Activated CD4-positive, alpha-beta T cell treated with anti-CD3 and anti-CD28 coated beads, Interleukin-2, amount 50 U/mL, for 1 hour (primary cell): ENCODE results near the gene ADAM10.

Source experiments
- DNase-seq: peaks from one replicate; pipeline ENCODE4 v3.0.0-alpha.2; 2020

ADAM10 gene

DNA sequence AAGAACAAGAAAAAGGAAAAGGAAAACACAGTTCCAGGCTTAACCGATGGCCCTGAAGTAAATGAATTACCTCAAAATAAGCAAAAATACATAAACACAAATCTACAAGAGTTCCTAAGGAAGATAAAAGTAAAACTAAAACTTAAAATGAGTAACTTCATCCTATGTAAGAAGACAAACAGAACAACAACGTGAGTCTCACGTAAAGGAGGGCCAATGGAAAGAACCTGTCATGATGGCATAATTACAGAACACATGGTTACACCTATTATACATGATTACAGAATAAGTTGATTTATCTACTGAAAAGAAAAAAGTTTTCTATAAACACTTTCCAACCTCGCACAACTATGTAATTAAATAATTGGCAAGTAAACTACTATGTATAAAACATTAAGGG lies 42.1 kb downstream of the ADAM10 start:
- no peak for DNase-seq

DNA sequence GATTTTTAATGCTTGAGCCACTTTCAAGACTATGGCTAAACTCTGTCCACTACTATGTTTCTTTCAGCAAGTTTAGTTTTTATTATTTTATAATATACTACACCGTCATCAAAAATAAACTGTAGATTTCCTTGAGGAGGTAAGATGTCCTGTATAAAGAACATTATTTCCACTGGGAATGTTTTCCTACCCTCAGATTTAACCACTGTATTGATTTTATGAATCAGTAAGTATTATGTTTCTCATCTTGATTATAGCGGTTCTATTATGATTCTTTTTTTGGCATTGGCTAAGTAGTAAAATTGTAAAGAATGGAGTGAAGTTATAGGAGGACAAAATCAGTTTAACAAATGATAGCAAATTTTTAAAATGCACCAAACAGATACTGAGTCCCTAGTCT lies 44.4 kb downstream of the ADAM10 start:
- no peak for DNase-seq

DNA sequence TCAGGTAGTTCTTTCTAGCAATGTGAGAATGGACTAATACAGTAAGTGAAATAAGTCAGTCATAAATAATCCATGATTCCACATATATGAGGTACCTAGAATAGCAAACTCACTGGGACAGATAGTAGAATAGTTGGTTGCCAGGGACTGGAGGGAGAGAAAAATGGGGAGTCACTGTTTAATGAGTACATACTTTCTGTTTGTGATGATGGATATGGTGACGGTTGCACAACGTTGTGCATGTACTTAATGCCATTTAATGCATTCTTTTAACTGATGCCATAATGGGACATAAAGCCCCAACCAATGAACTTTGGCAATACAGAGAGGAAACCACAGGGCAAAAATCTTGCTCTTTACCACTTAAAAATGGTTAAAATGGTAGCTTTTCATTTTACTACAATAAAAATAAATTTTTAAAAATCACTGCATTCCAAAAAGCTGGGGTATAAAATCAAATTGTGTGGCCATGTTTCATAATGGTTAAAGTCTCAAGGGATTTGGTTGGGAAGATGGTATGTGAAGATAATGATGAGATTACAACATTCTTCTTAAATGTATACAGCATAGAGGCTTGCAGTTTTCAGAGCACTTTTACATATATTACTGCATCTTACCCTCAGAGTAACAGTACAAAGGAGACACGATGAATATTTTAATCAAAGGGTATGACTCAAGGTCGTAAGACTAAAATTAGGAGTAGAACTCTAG lies 45.2 kb downstream of the ADAM10 start:
- no peak for DNase-seq

DNA sequence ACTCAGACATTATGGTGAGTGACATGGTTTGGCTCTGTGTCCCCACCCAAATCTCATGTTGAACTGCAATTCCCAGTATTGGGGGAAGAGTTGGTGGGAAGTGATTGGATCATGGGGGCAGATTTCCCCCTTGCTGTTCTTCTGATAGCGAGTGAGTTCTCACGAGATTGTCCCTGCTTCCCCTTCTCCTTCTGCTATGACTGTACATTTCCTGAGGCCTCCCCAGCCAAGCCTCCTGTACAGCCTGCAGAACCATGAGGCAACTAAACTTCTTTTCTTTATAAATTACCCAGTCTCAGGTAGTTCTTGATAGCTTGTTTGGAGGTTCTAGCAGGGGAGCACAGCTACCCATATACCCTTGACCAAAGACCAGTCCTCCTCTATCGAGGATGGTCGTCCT lies 45.9 kb downstream of the ADAM10 start:
- no peak for DNase-seq

DNA sequence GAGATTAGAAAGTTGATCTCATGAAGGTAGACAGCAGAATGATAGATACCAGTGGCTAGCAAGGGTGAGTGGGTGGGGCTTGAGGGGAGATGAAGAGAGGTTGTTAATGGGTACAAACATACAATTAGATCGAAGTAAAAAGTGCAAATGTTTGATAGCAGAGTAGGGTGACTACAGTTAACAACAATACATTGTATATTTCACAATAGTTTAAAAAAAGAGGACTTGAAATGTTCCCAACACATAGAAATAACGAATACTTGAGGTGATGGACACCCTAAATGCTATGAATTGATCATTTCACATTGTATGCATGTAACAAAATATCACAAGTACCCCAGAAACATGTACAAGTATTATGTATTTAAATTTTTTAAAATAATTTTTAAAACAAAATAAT lies 47.3 kb downstream of the ADAM10 start:
- no peak for DNase-seq

DNA sequence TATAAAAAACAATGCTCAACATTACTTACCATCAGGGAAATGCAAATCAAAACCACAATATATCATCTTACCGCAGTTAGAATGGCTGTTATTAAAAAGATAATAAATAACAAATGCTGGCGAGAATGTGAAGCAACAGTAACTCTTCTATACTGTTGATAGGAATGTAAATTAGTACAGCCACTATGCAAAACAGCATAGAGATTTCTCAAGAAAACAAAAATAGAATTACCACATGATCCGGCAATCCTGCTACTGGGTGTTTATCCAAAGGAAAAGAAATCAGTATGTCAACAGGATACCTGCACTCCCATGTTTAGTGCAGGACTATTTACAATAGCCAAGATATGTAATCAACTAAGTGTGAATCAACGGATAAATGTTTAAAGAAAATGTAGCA lies 48.1 kb downstream of the ADAM10 start:
- no peak for DNase-seq

DNA sequence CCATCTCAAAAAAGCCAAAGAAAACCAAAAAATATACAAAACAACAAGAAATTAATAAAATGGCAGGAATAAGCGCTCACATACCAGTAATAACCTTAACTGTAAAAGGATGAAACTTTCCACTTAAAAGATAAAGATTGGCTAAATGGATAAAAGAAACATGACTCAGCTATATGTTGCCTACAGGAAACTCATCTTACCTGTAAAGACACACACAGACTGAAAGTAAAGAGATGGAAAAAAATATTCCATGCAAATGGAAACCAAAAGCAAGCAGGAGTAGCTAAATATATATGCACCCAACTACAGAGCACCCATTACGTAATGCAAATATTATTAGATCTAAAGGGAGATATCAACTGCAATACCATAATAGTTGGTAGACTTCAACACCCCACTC lies 49.7 kb downstream of the ADAM10 start:
- no peak for DNase-seq

DNA sequence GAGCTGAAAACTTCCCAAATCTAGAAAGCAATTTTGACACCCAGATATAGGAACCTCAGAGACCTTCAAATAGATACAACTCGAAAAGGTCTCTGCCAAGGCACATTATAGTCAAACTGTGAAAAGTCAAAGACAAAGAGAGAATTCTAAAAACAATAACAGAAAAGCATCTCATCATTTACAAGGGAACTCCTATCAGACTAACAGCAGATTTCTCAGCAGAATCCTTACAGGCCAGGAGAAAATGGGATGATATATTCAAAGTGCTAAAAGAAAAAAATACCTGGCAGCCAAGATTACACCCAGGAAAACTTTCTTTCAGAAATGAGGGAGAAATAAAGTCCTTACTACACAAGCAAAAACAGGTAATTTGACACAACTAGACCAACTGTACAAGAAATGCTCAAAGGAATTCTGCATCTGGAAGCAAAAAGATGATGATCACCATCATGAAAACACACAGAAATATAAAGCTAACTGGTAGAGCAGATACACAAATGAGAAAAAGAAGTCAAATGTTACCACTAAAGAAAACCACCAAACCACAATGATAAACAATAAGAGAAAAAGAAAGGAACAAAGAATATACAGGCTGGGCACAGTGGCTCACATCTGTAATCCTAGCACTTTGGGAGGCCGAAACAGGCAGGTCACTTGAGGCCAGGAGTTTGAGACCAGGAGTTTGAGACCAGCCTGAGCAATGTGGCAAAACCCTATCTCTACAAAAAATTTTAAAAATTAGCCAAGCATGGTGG lies 50.4 kb downstream of the ADAM10 start:
- no peak for DNase-seq

DNA sequence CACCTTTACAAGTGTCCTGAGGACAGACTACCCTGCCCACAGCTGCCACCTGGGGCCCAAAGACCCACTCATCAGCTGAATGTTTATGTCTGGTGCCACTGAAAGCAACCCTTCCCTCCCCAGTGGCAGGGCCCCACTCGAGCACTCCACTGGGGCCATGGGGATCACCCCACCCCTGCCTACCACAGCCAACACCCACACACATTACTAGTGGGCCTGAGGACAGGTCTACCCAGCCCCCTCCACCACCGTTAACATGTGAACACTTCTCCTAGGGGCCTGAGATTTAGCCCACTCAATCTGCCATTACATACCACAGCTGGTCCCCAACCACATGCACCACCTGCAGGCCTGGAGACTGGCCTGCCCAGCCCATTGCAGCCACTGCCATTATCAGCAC lies 52.3 kb downstream of the ADAM10 start:
- DNase-seq = no peak

DNA sequence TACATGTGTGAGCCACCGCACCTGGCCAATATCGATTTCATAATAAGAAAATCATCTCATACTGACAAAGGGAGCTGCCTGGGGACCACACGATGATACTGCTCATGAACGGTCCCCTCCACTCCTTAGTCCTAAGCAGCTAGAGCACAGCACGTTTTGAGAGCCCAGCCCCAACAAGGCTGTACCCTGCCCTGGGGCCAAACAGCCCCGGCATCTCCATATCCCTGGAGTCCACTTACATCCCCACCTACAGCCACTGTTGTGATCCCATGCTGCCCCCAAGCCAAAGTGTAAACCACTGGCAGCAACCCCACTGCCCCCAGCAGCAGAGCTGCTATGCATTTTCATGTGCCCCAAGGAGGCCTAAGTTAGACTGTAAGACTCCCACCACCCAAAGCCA lies 52.8 kb downstream of the ADAM10 start:
- no peak for DNase-seq

DNA sequence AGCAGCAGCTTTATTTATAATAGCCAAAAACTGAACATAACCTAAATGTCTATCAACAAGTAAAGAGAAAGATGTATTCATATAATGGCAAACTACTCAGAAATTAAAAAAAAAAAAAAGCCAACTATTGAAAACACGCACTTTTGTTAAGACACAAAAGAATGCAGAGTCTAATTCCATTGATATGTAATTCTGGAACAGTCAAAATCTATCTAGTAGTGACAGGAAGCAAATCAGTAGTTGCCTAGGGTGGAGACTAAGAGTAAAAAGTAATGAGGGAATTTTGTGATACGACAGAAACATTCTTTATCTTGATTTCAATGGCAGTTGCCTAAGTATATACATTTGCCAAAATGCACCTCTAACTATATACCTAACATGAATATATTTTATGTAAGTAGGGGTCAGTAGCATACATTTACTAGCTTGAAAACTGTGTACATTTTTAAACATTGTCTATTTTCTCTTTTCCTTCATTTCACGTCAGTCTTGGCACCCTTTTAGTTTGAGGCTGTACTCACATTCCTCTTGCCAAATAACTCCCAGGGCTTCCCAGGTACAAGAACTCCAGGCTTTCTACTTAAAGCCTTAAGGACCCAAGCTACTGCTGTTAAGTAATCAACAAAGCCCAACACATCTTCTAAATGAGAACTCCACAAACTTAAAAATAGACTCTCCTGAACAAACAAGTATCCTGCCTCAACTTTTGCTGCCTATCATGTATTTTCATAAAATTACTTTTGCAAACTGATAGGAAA lies 54.7 kb downstream of the ADAM10 start:
- DNase-seq = no peak

DNA sequence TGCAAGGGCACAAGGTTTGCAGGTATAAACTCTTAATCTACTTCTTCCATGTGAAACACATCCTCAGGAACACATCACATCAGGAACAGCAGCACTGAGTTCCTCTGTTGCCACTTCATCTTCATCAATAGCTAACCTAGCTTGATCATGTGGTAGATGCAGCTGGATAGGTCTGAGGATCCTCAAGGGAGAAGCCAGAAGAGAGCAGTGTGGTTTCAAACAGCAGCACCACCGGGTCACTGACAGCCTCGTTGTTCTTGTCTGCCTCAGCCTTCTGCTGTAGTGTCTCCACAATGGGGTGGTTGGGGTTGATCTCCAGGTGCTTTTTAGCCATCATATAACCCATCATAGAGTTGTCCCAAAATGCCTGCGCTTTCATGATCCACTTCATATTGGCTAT lies 58.8 kb downstream of the ADAM10 start:
- no peak for DNase-seq

DNA sequence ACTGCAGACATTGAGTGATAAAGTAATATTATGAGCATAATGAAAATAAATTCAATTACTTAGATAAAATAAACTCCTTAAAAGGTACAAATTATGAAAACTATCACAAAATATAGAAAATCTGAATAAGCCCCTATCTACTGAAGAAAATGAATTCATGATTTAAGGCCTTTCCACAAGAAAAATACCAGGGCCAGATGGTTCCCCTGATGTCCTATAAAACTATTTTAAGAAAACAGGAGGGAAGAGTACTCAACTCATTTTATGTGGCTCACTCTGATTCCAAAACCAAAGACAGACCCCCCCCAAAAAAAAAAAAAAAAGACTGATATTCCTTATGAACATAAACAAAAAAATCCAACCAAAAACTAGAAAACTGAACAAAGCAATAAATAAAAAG lies 59.9 kb downstream of the ADAM10 start:
- DNase-seq = no peak

DNA sequence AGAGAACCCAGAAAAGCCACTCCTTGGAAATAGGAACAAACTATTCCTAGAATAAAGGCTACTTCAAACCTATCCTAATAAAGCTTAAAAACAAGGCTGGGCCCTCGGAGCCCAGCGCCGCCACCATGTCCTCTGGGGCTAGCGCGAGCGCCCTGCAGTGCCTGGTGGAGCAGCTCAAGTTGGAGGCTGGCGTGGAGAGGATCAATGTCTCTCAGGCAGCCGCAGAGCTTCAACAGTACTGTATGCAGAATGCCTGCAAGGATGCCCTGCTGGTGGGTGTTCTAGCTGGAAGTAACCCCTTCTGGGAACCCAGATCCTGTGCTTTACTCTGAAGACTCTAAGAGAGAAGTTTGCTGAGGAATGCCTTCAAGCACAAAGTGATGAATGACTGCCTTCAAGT lies 63.2 kb downstream of the ADAM10 start:
- no peak for DNase-seq

DNA sequence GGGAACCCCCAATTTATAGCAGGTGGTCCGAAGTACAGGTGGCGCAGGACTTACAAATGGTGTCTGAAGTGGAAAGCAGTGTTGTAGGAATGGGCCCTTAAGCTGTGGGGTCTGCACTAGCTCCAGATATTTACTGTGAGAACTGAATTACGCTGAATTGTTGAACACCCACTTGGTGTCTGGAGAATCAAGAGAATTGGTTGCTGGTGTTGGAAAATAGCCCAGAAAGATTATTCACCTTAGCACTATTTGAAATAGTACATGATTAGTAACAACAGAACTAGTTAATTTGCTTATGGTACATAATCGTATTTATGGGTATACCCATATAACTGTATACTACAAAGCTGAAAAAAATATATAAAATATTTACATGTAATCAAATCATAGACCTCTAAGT lies 64.8 kb downstream of the ADAM10 start:
- DNase-seq = no peak

DNA sequence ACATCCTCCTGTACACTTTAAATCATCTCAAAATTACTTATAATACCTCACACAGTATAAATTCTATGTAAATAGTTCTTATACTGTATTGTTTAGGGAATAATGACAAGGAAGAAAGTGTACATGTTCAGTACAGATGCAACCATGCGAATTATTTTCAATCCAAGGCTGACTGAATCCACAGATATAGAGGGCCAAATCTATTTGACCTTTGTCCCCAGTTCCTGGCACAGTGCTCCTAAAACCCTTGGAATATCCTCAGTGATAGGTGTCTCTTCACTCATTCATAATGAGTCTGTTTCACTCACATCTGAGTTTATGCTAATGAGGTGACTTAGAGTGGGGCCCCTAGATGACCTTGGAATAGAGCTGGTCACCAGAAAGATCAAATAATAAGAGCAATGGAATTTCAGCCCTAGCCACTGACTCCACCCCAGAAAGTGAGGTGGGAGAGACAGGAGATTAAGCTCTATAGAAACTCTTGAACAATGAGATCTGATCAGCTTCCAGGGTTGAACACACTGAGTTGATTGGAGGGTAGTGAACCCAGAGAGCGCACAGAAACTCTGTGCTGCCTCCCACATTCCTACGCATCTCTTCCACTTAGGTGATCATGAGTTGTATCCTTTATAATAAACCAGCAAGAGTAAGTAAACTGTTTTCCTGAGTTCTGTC lies 65.3 kb downstream of the ADAM10 start:
- DNase-seq = no peak

DNA sequence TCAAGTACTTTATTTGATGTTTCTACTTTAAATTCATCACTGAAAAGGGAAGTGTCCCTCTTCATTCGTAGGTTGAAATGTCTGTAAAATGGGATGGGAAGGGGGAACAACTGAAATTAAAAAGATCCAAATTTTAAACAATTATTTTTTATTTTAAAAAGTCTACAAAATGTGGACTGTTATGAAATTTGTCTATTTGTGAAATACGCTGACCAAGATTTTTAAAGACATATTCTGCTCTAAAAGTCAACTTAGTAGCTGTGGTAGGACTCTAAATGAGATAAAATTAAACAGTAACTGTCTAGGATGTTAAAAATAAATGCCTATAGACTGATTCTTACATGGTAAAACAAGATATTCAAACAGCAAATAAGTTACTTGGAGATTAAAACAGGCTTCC lies 67.3 kb downstream of the ADAM10 start:
- no peak for DNase-seq

DNA sequence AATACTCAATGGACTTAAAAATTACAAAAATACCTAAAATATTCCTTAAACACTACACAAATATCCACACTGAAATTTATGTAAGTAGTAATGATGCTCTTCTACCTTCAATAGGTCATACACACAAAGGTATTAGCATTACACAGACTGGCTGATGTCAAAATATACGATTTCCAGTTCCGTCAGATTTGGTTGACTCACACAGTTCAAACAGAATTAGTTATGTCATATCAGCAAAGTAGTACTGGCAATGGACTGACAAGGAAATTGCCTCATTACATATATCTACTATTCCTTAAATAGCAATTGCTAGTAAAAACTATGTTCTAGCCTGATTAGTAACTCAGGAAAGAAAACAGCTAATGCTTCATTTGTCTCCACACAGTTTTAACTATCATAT lies 70.8 kb downstream of the ADAM10 start:
- no peak for DNase-seq

DNA sequence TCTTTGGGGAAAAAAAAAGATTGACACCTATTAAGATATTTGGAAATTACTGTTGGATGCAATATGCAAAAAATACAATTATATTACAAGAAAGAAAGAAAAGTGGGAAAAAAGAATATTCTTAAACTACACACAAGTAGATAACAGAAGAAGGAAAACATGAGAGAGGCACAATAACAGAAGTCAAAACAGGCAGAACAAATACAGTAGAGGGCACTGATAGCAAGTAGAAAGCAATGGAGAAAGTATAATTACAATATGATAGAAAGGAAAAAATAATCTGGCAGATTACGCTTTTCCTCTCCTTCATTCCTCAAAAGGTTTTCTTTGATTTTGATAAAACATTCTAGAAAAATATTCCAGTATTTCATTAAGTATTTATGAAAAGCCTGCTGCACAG lies 72.1 kb downstream of the ADAM10 start:
- no peak for DNase-seq

DNA sequence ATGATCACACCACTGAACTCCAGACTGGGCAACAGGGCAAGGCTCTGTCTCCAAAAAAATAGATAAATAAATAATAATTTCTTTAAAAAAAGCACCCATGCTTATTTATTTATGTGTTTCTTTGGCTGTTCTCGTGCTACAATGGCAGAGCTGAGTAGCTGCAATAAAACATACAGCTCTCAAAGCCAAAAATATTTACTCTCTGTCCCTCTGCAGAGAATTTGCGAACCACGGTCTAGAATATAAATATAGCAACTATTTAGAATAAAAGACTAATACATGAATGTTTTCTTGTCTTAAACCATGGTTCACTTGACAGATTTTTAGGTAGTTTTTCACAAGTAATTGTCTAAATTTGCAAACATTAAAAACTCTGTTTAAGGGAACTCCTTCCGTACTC lies 72.7 kb downstream of the ADAM10 start:
- DNase-seq = no peak

DNA sequence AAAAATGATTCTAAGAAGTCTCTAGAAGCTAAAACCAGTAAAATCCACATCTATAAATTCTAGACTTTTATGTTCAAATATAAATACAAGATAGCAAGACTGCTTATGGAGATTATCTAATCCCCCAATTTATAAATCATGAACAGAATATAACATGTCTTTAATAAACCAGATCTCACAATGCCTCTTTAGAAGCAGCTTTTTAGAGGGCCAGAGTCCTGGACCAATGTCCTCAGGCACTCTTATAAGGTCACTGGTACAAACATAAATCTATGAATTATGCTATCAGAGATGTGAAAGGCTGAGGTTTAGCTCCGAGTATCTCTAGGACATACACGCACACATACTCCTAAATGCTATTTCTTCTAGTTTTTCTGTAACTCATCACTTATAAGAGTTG lies 78.3 kb downstream of the ADAM10 start:
- no peak for DNase-seq

DNA sequence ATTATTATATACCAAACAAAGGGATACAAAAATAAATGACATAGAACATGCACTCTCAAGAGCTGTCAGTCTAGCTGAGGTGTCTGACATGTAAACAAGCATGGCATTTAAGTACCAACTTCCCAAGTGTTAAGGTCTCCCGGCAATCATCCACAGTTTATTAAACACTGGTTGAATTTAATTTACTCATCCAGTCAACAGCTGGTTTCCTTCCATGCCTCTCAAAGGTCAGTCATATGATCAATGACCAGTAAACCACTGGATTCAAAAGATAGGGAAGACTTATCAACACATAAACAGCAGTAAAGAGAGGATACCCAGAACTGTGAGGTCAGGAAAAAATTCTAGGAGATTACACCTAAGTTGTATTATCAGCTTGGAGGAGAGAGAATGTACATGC lies 80.4 kb downstream of the ADAM10 start:
- DNase-seq = no peak

DNA sequence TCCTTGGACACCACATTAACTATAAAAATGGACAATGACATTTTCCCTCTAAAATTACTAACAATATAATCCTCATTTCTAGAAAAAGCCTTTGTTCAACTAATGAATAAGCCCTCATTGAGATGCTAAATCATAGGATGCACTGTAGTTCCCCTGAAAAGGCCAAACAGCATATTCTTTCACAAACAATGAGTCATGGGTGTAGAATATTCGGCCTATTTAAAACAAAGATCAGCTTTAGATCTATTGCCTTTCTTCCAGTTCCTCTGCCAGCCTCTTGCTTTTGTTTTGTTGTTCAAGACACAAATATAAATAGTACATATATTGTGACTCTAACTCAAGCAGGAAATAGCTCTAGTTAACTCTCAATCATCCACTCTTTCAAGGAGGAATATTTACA lies 82.5 kb downstream of the ADAM10 start:
- DNase-seq = no peak

DNA sequence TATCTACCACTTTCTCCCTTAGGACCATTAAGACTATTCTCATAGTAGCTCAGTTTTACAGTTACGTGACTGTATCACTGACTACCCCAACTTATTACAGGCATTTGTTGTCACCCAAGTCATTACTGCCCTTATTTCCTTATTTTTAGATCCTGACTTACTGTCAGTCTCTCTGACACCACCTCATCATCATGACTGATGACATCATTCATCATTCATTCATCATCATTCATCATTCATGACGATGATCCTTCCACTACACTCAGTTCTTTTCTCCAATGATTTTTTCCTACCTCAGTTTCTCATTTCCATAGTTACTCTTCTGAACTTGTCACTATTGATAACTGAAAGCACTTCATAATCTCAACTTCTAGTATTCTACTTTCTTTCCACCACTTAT lies 83.8 kb downstream of the ADAM10 start:
- no peak for DNase-seq
